Tibial artery (tissue), 4 donors: Measurements from ENCODE around the gene ATF7IP2.

ENCODE experiments used
- DNase-seq, 2 donors: peaks; one replicate each; pipeline ENCODE4 v3.0.0-alpha.2; 2019
- H3K27ac ChIP-seq, 2 donors: fragments of 200-600 bp; sonication (generic) in 1 of 2; 1 replicate in 1 of 2; 2 replicates in 1 of 2; pipeline ENCODE4 v1.5.1; 2018 to 2019; ENCODE audit warnings: mild to moderate bottlenecking in 1 of 2
- H3K27me3 ChIP-seq, 2 donors: fragments of 200-600 bp; sonication (generic) in 1 of 2; one replicate each; pipeline versions ENCODE4 v1.5.1 to v1.6.0; 2016 to 2019
- H3K36me3 ChIP-seq, 3 donors: fragments of 200-600 bp; sonication (generic) in 2 of 3; one replicate each; pipeline ENCODE4 v1.5.1; 2016 to 2019; ENCODE audit warnings: mild to moderate bottlenecking in 2 of 3
- H3K4me1 ChIP-seq, 4 donors: fragments of 200-600 bp; sonication (generic) in 2 of 4; 1 replicate in 3 of 4; 2 replicates in 1 of 4; pipeline ENCODE4 v1.5.1; 2016 to 2019
- H3K4me3 ChIP-seq, 2 donors: fragments of 200-600 bp; sonication (generic) in 1 of 2; 1 replicate in 1 of 2; 2 replicates in 1 of 2; pipeline ENCODE4 v1.5.1; 2018 to 2019; ENCODE audit warnings: mild to moderate bottlenecking in 2 of 2
- H3K9me3 ChIP-seq, 3 donors: fragments of 200-600 bp; sonication (generic) in 1 of 3; one replicate each; pipeline ENCODE4 v1.5.1; 2016 to 2019
- CTCF ChIP-seq, 2 experiments: fragments of 200-600 bp in 1 of 2; fragments of 450-650 bp in 1 of 2; IDR thresholded peaks; one replicate each; pipeline ENCODE4 v1.5.1; 2017 to 2019; ENCODE audit warnings: antibody characterized with exemption in 2 of 2, mild to moderate bottlenecking in 1 of 2, moderate library complexity in 1 of 2
- intact Hi-C: fragments of 100-400 bp; cut with DNase I; formaldehyde crosslinking; loops from one replicate; pipeline ENCODE4 v1.15.0; 2023; ENCODE audit warnings: low total_unique reads

ATF7IP2 gene

GRCh38 chr16:10371592-10371991, 14.3 kb upstream of the ATF7IP2 start:
- no peak overlapping the region for H3K4me3 ChIP-seq
- intact Hi-C loops = no loop called here
- no peaks in the 10 kb centered on the region for H3K4me1 ChIP-seq
- H3K36me3 ChIP-seq = no peaks in the 10 kb centered on the region
- no peak for TF ChIP-seq CTCF (IDR thresholded peaks at IDR 0.05)
- H3K27me3 ChIP-seq = no peaks in the 10 kb centered on the region
- DNase-seq = no peak
- no peak overlapping the region for H3K27ac ChIP-seq
- peaks cover 0 to 9% (median 0%) of the 10 kb centered on the region in 3 donors for H3K9me3 ChIP-seq

GRCh38 chr16:10373556-10373955, 12.3 kb upstream of the ATF7IP2 start:
- peaks cover 0 to 9% (median 0%) of the 10 kb centered on the region in 3 donors for H3K9me3 ChIP-seq
- H3K27ac ChIP-seq = no peak overlapping the region
- H3K36me3 ChIP-seq = no peaks in the 10 kb centered on the region
- no peak overlapping the region for H3K4me3 ChIP-seq
- H3K27me3 ChIP-seq = no peaks in the 10 kb centered on the region
- intact Hi-C loops = no loop called here
- TF ChIP-seq CTCF (IDR thresholded peaks at IDR 0.05) = no peak
- no peaks in the 10 kb centered on the region for H3K4me1 ChIP-seq
- no peak for DNase-seq

DNA sequence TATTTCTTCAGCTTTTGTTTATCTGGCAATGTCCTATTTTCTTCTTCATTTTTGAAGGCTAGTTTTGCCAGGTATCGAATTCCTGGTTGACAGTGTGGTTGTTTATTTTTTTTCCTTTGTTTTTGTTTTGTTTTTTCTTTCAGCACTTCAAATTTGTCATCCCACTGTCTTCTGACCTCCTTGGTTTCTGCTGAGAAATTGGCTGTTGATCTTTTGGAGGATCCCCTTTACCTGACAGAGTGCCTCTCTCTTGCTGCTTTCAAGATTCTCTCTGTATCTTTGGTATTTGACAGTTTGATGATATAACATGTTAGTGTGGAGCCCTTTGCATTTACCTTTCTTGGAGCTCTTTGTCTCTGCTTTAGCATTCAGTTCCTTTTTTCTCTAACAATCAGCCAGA, 9.6 kb upstream of the ATF7IP2 start:
- Histone ChIP-seq H3K27ac (no peak overlapping the region), H3K36me3 (no peaks in the 10 kb centered on the region), H3K4me1 (no peaks in the 10 kb centered on the region), H3K4me3 (no peak overlapping the region), H3K27me3 (no peaks in the 10 kb centered on the region), H3K9me3 (no peaks in the 10 kb centered on the region)
- intact Hi-C loops = no loop called here
- no peak for TF ChIP-seq CTCF (IDR thresholded peaks at IDR 0.05)
- no peak for DNase-seq

DNA sequence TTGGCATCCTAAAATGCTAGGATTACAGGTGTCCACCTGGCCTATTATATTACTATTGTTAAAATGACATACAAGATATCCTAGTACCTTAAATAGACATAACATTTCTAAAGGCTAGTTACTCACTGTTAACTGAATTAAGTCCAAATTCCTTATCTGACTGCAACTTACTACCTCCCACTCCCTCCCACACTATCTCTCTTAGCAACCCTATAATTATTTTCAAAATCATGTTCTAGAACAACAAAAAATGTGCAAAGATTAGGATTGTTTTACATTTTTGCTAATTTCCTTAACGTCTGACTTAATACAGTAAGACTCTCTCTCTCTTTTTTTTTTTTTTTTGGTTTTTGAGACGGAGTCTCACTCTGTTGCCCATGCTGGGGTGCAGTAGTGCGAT, 2.2 kb upstream of the ATF7IP2 start:
- peaks cover 0 to 8% (median 0%) of the 10 kb centered on the region in 4 donors for H3K4me1 ChIP-seq
- no peaks in the 10 kb centered on the region for H3K27me3 ChIP-seq
- DNase-seq = no peak
- no peak overlapping the region for H3K4me3 ChIP-seq
- H3K36me3 ChIP-seq = no peaks in the 10 kb centered on the region
- no peak overlapping the region for H3K27ac ChIP-seq
- intact Hi-C loops = no loop called here
- no peak for TF ChIP-seq CTCF (IDR thresholded peaks at IDR 0.05)
- H3K9me3 ChIP-seq = no peaks in the 10 kb centered on the region

GRCh38 chr16:10386517-10387100, 748 bp downstream of the ATF7IP2 start:
- Histone ChIP-seq H3K4me1 (peaks cover 0 to 8% (median 0%) of the 10 kb centered on the region in 4 donors), H3K4me3 (peak overlapping the region; percentile 53 to 56), H3K27me3 (no peaks in the 10 kb centered on the region), H3K9me3 (no peaks in the 10 kb centered on the region), H3K27ac (peak overlapping the region; percentile 46 to 59), H3K36me3 (no peaks in the 10 kb centered on the region)
- no peak for DNase-seq
- intact Hi-C loops = no loop called here
- no peak for TF ChIP-seq CTCF (IDR thresholded peaks at IDR 0.05)

DNA sequence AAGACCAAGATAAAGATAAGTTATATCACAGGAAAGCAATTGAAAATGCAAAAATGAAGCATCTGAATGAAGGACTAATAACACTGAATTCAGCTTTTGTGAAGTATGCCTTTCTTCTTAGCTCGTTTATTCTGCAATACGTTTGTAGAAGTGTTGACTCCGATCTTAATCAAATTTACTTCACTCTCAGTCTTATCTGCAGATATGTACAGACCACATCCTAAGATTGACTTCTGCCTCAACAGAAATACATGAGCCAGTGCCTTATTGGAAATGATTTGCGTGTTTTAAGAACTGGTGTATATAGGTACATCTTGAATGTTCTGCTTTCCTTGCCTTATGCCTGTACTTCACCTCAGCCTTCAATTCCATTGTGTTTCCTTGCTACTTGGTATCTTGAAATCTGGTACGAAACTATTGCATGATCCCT, 1.3 kb downstream of the ATF7IP2 start:
- Histone ChIP-seq H3K4me3 (no peak overlapping the region), H3K27ac (no peak overlapping the region), H3K4me1 (peaks cover 0 to 8% (median 0%) of the 10 kb centered on the region in 4 donors), H3K9me3 (no peaks in the 10 kb centered on the region), H3K27me3 (no peaks in the 10 kb centered on the region), H3K36me3 (no peaks in the 10 kb centered on the region)
- intact Hi-C loops = no loop called here
- TF ChIP-seq CTCF (IDR thresholded peaks at IDR 0.05) = no peak
- DNase-seq = no peak
